ENCODE data around the gene ADAMTS15. TPM values are rescaled to one million over a fixed set of nuclear protein-coding genes. Genes with fewer than 3 reads are reported as not detected.

ADAMTS15 gene
- total RNA-seq, 2 experiments from 2014 or later, result 0.08 to 0.11 TPM

GRCh38 chr11:130456286-130456685, 7.8 kb downstream of the ADAMTS15 start:
- Mint-ChIP-seq H3K9me3 (no peaks in the 10 kb centered on the region), H3K27me3 (peaks cover 44% of the 10 kb centered on the region), H3K4me1 (ENCODE audit: low read depth) (no peaks in the 10 kb centered on the region), H3K27ac (no peak overlapping the region), H3K4me3 (no peak overlapping the region), H3K36me3 (ENCODE audit: low read depth) (no peaks in the 10 kb centered on the region)
- Histone ChIP-seq H3K4me3 (ENCODE audit: low read length) (no peak overlapping the region), H3K27ac (ENCODE audit: low read depth in 1 of 2, low read length in 2 of 2) (no peak overlapping the region), H3K27me3 (ENCODE audit: control insufficient read depth in 1 of 2, insufficient read depth in 2 of 2, low read length in 2 of 2) (peaks cover 2 to 8% of the 10 kb centered on the region in 2 experiments), H3K9me3 (ENCODE audit: control insufficient read depth in 1 of 2, insufficient read depth in 1 of 2, low read length in 2 of 2) (no peaks in the 10 kb centered on the region), H3K4me1 (ENCODE audit: insufficient read depth, low read length) (no peaks in the 10 kb centered on the region), H3K36me3 (ENCODE audit: insufficient read depth, low read length) (no peaks in the 10 kb centered on the region)
- intact Hi-C loops (cut with DNase I, micrococcal nuclease), result no loop called here
- no peak for DNase-seq
- ATAC-seq (ENCODE audit: poor library complexity), result no peak
- ChIA-PET POLR2A (no interaction called here), CTCF (no interaction called here)
- TF ChIP-seq CTCF (IDR thresholded peaks at IDR 0.05), result no peak

DNA sequence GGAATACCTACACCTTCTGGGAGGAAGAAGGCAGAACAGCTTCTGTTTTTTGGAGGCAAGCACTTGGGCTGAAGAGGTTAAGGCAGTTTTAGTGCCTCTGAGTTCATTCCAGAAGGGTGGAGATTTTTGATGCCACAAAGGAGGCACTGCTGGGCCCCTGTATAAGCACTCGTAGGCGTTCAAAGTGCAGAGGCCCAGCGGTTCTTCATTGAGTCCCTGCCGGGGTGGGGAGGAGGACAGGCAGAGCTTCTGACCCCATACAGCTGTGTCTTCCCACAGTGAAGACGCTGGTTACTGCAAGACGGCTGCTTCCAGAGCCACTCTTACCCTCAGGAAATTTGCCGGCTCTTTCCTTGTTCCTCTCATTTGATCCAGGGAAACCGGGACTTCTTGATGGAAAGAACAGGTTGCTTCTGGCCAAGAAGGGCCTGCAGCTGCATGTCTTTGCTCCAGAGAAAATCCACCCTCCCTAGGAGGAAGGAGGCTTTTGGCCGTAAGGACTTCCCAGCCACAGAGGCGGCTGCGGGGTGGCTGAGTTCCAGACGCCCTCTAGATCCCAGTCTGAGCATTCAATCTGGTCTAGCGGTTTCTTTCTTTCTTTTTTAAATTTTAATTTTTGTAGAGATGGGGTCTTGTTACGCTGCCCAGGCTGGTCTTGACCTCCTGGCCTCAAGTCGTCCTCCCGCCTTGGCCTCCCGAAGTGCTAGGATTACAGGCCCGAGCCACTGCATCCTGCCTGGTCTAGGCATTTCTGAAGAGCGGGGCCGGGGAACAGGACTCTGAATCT, 9.4 kb downstream of the ADAMTS15 start:
- Mint-ChIP-seq H3K27ac (no peak overlapping the region), H3K36me3 (ENCODE audit: low read depth) (no peaks in the 10 kb centered on the region), H3K9me3 (no peaks in the 10 kb centered on the region), H3K4me1 (ENCODE audit: low read depth) (no peaks in the 10 kb centered on the region), H3K4me3 (no peak overlapping the region), H3K27me3 (peaks cover 32% of the 10 kb centered on the region)
- POLR2A ChIA-PET, result no interaction called here
- no peak for TF ChIP-seq CTCF (IDR thresholded peaks at IDR 0.05)
- intact Hi-C loops (cut with DNase I, micrococcal nuclease), result no loop called here
- no peaks in the 10 kb centered on the region for H3K4me1 ChIP-seq (ENCODE audit: insufficient read depth, low read length)
- H3K4me3 ChIP-seq (ENCODE audit: low read length), result no peak overlapping the region
- H3K27ac ChIP-seq (ENCODE audit: low read depth in 1 of 2, low read length in 2 of 2), result no peak overlapping the region
- CTCF ChIA-PET, result no interaction called here
- H3K27me3 ChIP-seq (ENCODE audit: control insufficient read depth in 1 of 2, insufficient read depth in 2 of 2, low read length in 2 of 2), result peaks cover 0 to 2% of the 10 kb centered on the region in 2 experiments
- H3K36me3 ChIP-seq (ENCODE audit: insufficient read depth, low read length), result no peaks in the 10 kb centered on the region
- ATAC-seq (ENCODE audit: poor library complexity) (no peak), DNase-seq (no peak)
- no peaks in the 10 kb centered on the region for H3K9me3 ChIP-seq (ENCODE audit: control insufficient read depth in 1 of 2, insufficient read depth in 1 of 2, low read length in 2 of 2)

GRCh38 chr11:130458410-130458729, 9.9 kb downstream of the ADAMTS15 start:
- Histone ChIP-seq H3K4me3 (ENCODE audit: low read length) (no peak overlapping the region), H3K4me1 (ENCODE audit: insufficient read depth, low read length) (no peaks in the 10 kb centered on the region), H3K36me3 (ENCODE audit: insufficient read depth, low read length) (no peaks in the 10 kb centered on the region), H3K27ac (ENCODE audit: low read depth in 1 of 2, low read length in 2 of 2) (no peak overlapping the region), H3K27me3 (ENCODE audit: control insufficient read depth in 1 of 2, insufficient read depth in 2 of 2, low read length in 2 of 2) (no peaks in the 10 kb centered on the region), H3K9me3 (ENCODE audit: control insufficient read depth in 1 of 2, insufficient read depth in 1 of 2, low read length in 2 of 2) (no peaks in the 10 kb centered on the region)
- DNase-seq (no peak), ATAC-seq (ENCODE audit: poor library complexity) (no peak)
- H3K36me3 Mint-ChIP-seq (ENCODE audit: low read depth), result no peaks in the 10 kb centered on the region
- no peaks in the 10 kb centered on the region for H3K4me1 Mint-ChIP-seq (ENCODE audit: low read depth)
- H3K27ac Mint-ChIP-seq, result no peak overlapping the region
- intact Hi-C loops (cut with DNase I, micrococcal nuclease), result no loop called here
- H3K4me3 Mint-ChIP-seq, result no peak overlapping the region
- POLR2A ChIA-PET, result no interaction called here
- no peaks in the 10 kb centered on the region for H3K9me3 Mint-ChIP-seq
- peaks cover 32% of the 10 kb centered on the region for H3K27me3 Mint-ChIP-seq
- CTCF ChIA-PET, result no interaction called here
- TF ChIP-seq CTCF (IDR thresholded peaks at IDR 0.05), result no peak
